Endothelial cell of umbilical vein (primary cell): ENCODE measurements around the gene GRID1. TPM values are rescaled to one million over a fixed set of nuclear protein-coding genes. Genes with fewer than 3 reads are reported as not detected.

ENCODE experiments used
- BruUV-seq: library from RNA; stranded (reverse); fragments of 400-500 nt; replicated peaks from 2 replicates; lab custom pipeline; 2021; lab: Mats Ljungman, UMichigan
- CTCF ChIA-PET: fragments of 300-600, 350-600 bp; sonication (Branson Sonifier 250); formaldehyde crosslinking; loops from one replicate; lab custom pipeline; 2021; ENCODE audit warnings: antibody characterized with exemption, inconsistent platforms; lab: Charles Lee
- POLR2A ChIA-PET: fragments of 300-600, 350-600 bp; sonication (Branson Sonifier 250); formaldehyde crosslinking; loops from one replicate; lab custom pipeline; 2021; ENCODE audit warnings: antibody characterized with exemption, inconsistent platforms; lab: Charles Lee
- DNase-seq: peaks from one replicate; pipeline ENCODE4 v3.0.0-alpha.2; 2011; ENCODE audit warnings: low read depth, low spot score
- FAIRE-seq: peaks from 2 replicates; lab custom pipeline; 2011; peaks lifted over from hg19 to GRCh38; lab: Jason Lieb, UNC
- H2AFZ ChIP-seq: 2 replicates; pipeline ENCODE4 v1.6.0; 2012; ENCODE audit warnings: low read depth, low read length, control low read depth, inconsistent platforms
- H3K27ac ChIP-seq: 2 replicates; pipeline ENCODE4 v1.5.1; 2011; ENCODE audit warnings: low read depth, mild to moderate bottlenecking, control low read depth, low read length, moderate library complexity; ENCODE audit not compliant: insufficient read depth
- H3K27me3 ChIP-seq, 2 experiments: 2 replicates each; pipeline versions ENCODE4 v1.6.0 to v1.6.1; 2011; ENCODE audit warnings: low read length in 2 of 2, mixed read lengths in 1 of 2; ENCODE audit not compliant: control insufficient read depth in 2 of 2, insufficient read depth in 2 of 2
- H3K36me3 ChIP-seq, 2 experiments: 2 replicates in 1 of 2; 3 replicates in 1 of 2; pipeline ENCODE4 v1.5.1; 2011; ENCODE audit warnings: low read length in 2 of 2, mild to moderate bottlenecking in 1 of 2, moderate library complexity in 1 of 2; ENCODE audit not compliant: control insufficient read depth in 2 of 2, insufficient read depth in 2 of 2; ENCODE audit errors: extremely low read depth in 1 of 2
- H3K4me1 ChIP-seq: 3 replicates; pipeline ENCODE4 v1.5.1; 2011; ENCODE audit warnings: mild to moderate bottlenecking, low read length; ENCODE audit not compliant: control insufficient read depth, insufficient read depth; ENCODE audit errors: extremely low read depth
- H3K4me2 ChIP-seq: 2 replicates; pipeline ENCODE4 v1.6.1; 2011; ENCODE audit warnings: low read length, control low read depth, mixed read lengths; ENCODE audit not compliant: insufficient read depth
- H3K4me3 ChIP-seq, 3 experiments: fragments of 200-600 bp in 1 of 3; sonication (generic), shearing (Covaris generic) in 1 of 3; replicated peaks in 1 of 3; 2 replicates each; pipeline ENCODE4 v1.5.1; 2011 to 2016; ENCODE audit warnings: control low read depth in 3 of 3, low read length in 3 of 3, mild to moderate bottlenecking in 2 of 3, inconsistent platforms in 1 of 3, low read depth in 1 of 3, moderate library complexity in 1 of 3; ENCODE audit not compliant: insufficient read depth in 1 of 3
- H3K79me2 ChIP-seq: 2 replicates; pipeline ENCODE4 v1.6.0; 2012; ENCODE audit warnings: low read length, inconsistent platforms; ENCODE audit not compliant: control insufficient read depth, insufficient read depth
- H3K9ac ChIP-seq: replicated peaks from 2 replicates; pipeline ENCODE3; 2011; ENCODE audit warnings: low read length, control low read depth; ENCODE audit not compliant: insufficient read depth; ENCODE audit errors: extremely low read depth
- H3K9me1 ChIP-seq: replicated peaks from 3 replicates; pipeline ENCODE4 v1.6.0; 2011; ENCODE audit warnings: mild to moderate bottlenecking, low read length; ENCODE audit not compliant: control insufficient read depth, insufficient read depth; ENCODE audit errors: extremely low read depth
- H3K9me3 ChIP-seq: replicated peaks from 2 replicates; pipeline ENCODE4 v1.5.1; 2012; ENCODE audit warnings: low read length, inconsistent platforms; ENCODE audit not compliant: control insufficient read depth, insufficient read depth
- H4K20me1 ChIP-seq: replicated peaks from 2 replicates; pipeline ENCODE3; 2011; ENCODE audit warnings: mild to moderate bottlenecking, low read length; ENCODE audit not compliant: control insufficient read depth, insufficient read depth; ENCODE audit errors: extremely low read depth
- EZH2 ChIP-seq: IDR thresholded peaks from 2 replicates; pipeline ENCODE4 v1.6.1; 2012; ENCODE audit warnings: borderline replicate concordance, low read depth, mild to moderate bottlenecking, moderate library complexity, low read length, inconsistent platforms; ENCODE audit not compliant: severe bottlenecking
- FOS ChIP-seq: IDR thresholded peaks from 2 replicates; pipeline ENCODE4 v1.6.1; 2011; ENCODE audit warnings: mild to moderate bottlenecking, low read length, moderate library complexity, borderline replicate concordance; ENCODE audit not compliant: insufficient read depth
- JUN ChIP-seq: IDR thresholded peaks from 2 replicates; pipeline ENCODE4 v1.6.1; 2011; ENCODE audit warnings: borderline replicate concordance, low read depth; ENCODE audit not compliant: insufficient read length, insufficient read depth
- MYC ChIP-seq: IDR thresholded peaks from one replicate; pipeline ENCODE4 v1.6.1; 2011; ENCODE audit warnings: mild to moderate bottlenecking, low read depth, low read length
- POLR2A ChIP-seq: IDR thresholded peaks from 2 replicates; pipeline ENCODE4 v1.6.1; 2012; ENCODE audit warnings: low read depth, mild to moderate bottlenecking, control low read depth, low read length
- POLR2AphosphoS5 ChIP-seq: IDR thresholded peaks from 2 replicates; pipeline ENCODE4 v1.6.1; 2012; ENCODE audit warnings: low read depth, mild to moderate bottlenecking, control low read depth, low read length, moderate library complexity; ENCODE audit not compliant: insufficient read depth
- dilution Hi-C: fragments of 300-500 bp; cut with MboI; formaldehyde crosslinking; loops from one replicate; pipeline ENCODE4 v1.15.0; 2019; ENCODE audit warnings: low sequenced_read_pairs; ENCODE audit not compliant: extremely low pct_ligation_motif_present
- intact Hi-C: fragments of 100-400 bp; cut with micrococcal nuclease; formaldehyde crosslinking; loops from one replicate; pipeline ENCODE4 v1.10.0; 2022
- polyA plus RNA-seq, 4 experiments: library from polyadenylated mRNA; depleted of rRNA in 3 of 4; stranded (reverse) in 3 of 4; unstranded in 1 of 4; fragments of >200 nt; gene quantifications; 2 replicates each; pipeline versions ENCODE4 v1.2.1 to v1.2.3, GENCODE V29; 2011 to 2012; ENCODE audit warnings: missing spikeins in 1 of 4
- total RNA-seq: library from RNA; stranded (reverse); gene quantifications from 2 replicates; pipeline ENCODE4 v1.2.3, GENCODE V29; 2021
- TF ChIP-seq, protein P1 (sequence below): IDR thresholded peaks from 2 replicates; pipeline ENCODE4 v1.6.1; 2011; ENCODE audit not compliant: insufficient read depth, insufficient read length

The GRID1 gene
- total and polyA plus RNA-seq, 2 donors (not counting 3 experiments of a cell fraction or from before 2014, with no cell fraction given): not detected

DNA sequence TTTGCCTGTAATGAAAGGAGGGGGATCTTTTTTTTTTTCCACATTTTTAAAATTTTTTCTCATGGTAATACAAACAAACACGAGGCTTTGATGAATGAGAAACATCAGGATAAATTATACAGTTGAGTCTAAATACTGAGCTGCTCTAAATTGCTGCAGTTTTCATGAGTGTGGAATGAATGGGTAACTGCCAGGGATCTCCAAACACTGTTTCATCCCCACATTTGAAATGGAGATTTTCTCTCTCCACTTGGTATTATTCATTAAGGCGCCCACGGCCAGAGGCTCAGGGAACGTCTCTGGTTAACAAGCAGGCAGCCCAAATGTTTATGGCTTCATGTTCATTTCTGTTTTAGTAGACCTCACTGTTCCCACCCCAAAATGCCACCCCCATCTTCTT lies 717.1 kb downstream of the GRID1 start:
- CTCF ChIA-PET: no interaction called here
- no peak overlapping the region for H2AFZ ChIP-seq
- no peaks in the 10 kb centered on the region for H3K79me2 ChIP-seq
- H3K9ac ChIP-seq: no peak overlapping the region
- FAIRE-seq: no peak
- no peak overlapping the region for H3K4me2 ChIP-seq
- dilution Hi-C loops (no loop called here), intact Hi-C loops (loop anchor here (10.0 kb wide), 1 partner anchor 875 kb away; the partner anchor contains the start of gene WAPL)
- H4K20me1 ChIP-seq: no peaks in the 10 kb centered on the region
- POLR2A ChIA-PET: no interaction called here
- H3K9me1 ChIP-seq: no peaks in the 10 kb centered on the region
- H3K27ac ChIP-seq: no peak overlapping the region
- H3K9me3 ChIP-seq: no peaks in the 10 kb centered on the region
- no peak for DNase-seq
- BruUV-seq: no TSS peak
- H3K27me3 ChIP-seq: no peaks in the 10 kb centered on the region
- no peak overlapping the region for H3K4me3 ChIP-seq
- H3K36me3 ChIP-seq: no peaks in the 10 kb centered on the region
- no peak for TF ChIP-seq MYC
- no peak for TF ChIP-seq EZH2
- no peak for TF ChIP-seq JUN
- no peak for TF ChIP-seq POLR2A
- TF ChIP-seq, protein P1, sequence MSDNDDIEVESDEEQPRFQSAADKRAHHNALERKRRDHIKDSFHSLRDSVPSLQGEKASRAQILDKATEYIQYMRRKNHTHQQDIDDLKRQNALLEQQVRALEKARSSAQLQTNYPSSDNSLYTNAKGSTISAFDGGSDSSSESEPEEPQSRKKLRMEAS: no peak
- H3K4me1 ChIP-seq: peaks cover 11% of the 10 kb centered on the region

DNA sequence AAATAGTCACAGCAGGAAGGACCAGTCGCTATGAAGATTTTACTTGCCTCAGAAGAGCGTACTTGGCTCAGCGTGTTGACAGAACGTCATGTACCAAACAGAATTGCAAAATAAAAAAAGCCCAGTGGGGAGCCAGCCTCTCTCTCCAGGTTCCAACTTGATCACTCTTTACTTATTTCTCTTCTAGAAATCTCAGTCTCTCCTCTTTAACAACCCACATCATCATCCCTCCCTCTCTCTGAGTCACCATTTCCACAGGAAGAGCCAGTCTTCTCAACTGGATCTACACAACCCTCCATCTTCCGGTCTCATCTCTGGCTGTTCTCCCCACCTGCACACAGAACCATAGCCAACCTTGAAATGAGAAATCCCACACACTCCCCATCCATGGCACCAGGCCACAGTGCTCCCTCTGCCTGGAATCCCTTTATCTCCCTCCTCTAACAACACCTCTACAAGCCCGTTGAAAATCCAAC lies 718.3 kb downstream of the GRID1 start:
- Histone ChIP-seq H3K9me3 (no peaks in the 10 kb centered on the region), H3K9ac (no peak overlapping the region), H4K20me1 (no peaks in the 10 kb centered on the region), H3K27me3 (no peaks in the 10 kb centered on the region), H3K4me1 (peaks cover 22% of the 10 kb centered on the region), H3K4me3 (no peak overlapping the region), H2AFZ (no peak overlapping the region), H3K4me2 (no peak overlapping the region), H3K9me1 (no peaks in the 10 kb centered on the region), H3K36me3 (no peaks in the 10 kb centered on the region), H3K79me2 (no peaks in the 10 kb centered on the region), H3K27ac (no peak overlapping the region)
- FAIRE-seq: no peak
- BruUV-seq: no TSS peak
- ChIA-PET POLR2A (no interaction called here), CTCF (no interaction called here)
- TF ChIP-seq MYC (no peak), JUN (no peak), FOS (peak; percentile 29), EZH2 (no peak), POLR2A (no peak), POLR2AphosphoS5 (no peak)
- TF ChIP-seq, protein P1: no peak
- dilution Hi-C loops (no loop called here), intact Hi-C loops (loop anchor here (10.0 kb wide), 1 partner anchor 876 kb away; the partner anchor contains the start of gene WAPL)
- no peak for DNase-seq
